GM10266 (cell line): Measurements from ENCODE around the gene TLK2.

Source experiments
- DNase-seq: peaks from one replicate; pipeline ENCODE4 v3.0.0; 2012; ENCODE audit errors: extremely low spot score
- CTCF ChIP-seq: IDR thresholded peaks from 2 replicates; pipeline ENCODE4 v1.5.1; 2012; ENCODE audit warnings: mild to moderate bottlenecking, low read depth; ENCODE audit not compliant: control insufficient read depth, insufficient read depth; ENCODE audit errors: missing control alignments

Gene TLK2

GRCh38 chr17:62657145-62657665 is 178.6 kb downstream of the TLK2 start:
- TF ChIP-seq CTCF = no peak
- no peak for DNase-seq

GRCh38 chr17:62657690-62658089 is 179.1 kb downstream of the TLK2 start:
- no peak for DNase-seq
- TF ChIP-seq CTCF = no peak

- no peak for TF ChIP-seq CTCF
- no peak for DNase-seq
Measured at GRCh38 chr17:62658136-62658920, 179.7 kb downstream of the TLK2 start.

GRCh38 chr17:62660629-62661118 is 182.0 kb downstream of the TLK2 start:
- no peak for DNase-seq
- TF ChIP-seq CTCF = no peak

GRCh38 chr17:62661337-62661736 is 182.7 kb downstream of the TLK2 start:
- no peak for TF ChIP-seq CTCF
- no peak for DNase-seq

- no peak for DNase-seq
- TF ChIP-seq CTCF = no peak
Measured at GRCh38 chr17:62662855-62663254, 184.2 kb downstream of the TLK2 start.
